ENCODE results near the gene ID4.

Gene ID4

DNA sequence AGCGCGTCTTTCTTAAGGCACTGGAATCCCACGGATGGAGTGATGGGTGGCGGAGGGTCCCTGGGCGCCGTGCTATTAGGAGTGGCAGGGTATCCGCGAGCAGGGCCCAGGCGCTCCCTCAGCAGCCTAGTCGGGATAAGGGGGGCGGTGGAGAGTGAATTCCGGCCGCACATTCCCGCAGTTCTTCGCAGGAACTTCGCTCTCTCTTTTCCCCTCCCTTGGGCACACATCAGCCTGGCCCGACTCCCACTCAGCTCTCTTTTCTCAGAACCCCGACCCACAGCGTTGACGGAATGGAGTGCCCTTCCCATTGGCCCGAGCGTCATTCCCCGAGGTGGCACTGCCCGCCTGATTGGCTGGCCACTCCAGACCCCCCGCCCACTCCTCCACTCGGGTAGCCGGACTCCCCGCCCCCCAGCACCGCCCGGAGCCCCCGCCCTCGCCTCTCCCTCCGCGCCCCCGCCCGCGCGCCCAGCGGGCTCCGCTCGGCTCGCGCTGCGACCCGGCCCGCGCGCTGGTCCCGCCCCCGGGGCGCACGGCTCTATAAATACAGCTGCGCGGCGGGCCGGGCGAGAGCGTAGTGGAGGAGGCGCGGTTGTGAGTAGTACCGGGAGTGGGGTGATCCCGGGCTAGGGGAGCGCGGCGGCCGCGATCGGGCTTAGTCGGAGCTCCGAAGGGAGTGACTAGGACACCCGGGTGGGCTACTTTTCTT is at the start of gene ID4 (continued):
- TF ChIP-seq, protein P1, sequence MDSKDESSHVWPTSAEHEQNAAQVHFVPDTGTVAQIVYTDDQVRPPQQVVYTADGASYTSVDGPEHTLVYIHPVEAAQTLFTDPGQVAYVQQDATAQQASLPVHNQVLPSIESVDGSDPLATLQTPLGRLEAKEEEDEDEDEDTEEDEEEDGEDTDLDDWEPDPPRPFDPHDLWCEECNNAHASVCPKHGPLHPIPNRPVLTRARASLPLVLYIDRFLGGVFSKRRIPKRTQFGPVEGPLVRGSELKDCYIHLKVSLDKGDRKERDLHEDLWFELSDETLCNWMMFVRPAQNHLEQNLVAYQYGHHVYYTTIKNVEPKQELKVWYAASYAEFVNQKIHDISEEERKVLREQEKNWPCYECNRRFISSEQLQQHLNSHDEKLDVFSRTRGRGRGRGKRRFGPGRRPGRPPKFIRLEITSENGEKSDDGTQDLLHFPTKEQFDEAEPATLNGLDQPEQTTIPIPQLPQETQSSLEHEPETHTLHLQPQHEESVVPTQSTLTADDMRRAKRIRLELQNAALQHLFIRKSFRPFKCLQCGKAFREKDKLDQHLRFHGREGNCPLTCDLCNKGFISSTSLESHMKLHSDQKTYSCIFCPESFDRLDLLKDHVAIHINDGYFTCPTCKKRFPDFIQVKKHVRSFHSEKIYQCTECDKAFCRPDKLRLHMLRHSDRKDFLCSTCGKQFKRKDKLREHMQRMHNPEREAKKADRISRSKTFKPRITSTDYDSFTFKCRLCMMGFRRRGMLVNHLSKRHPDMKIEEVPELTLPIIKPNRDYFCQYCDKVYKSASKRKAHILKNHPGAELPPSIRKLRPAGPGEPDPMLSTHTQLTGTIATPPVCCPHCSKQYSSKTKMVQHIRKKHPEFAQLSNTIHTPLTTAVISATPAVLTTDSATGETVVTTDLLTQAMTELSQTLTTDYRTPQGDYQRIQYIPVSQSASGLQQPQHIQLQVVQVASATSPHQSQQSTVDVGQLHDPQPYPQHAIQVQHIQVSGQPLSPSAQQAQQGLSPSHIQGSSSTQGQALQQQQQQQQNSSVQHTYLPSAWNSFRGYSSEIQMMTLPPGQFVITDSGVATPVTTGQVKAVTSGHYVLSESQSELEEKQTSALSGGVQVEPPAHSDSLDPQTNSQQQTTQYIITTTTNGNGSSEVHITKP (tag by site-specific recombination; IDR thresholded peaks at IDR 0.05): peak; percentile 49
- TF ChIP-seq ZNF423 (tag by site-specific recombination; IDR thresholded peaks at IDR 0.05) (0 out of 2 replicates have a peak, but pooled peaks have one; percentile 9), SP3 (tag by site-specific recombination; IDR thresholded peaks at IDR 0.05) (peak; percentile 37), ZNF600 (tag by site-specific recombination; IDR thresholded peaks at IDR 0.05) (peak; percentile 79), ZNF311 (tag by site-specific recombination; IDR thresholded peaks at IDR 0.05; ENCODE audit: borderline replicate concordance) (no peak)

DNA sequence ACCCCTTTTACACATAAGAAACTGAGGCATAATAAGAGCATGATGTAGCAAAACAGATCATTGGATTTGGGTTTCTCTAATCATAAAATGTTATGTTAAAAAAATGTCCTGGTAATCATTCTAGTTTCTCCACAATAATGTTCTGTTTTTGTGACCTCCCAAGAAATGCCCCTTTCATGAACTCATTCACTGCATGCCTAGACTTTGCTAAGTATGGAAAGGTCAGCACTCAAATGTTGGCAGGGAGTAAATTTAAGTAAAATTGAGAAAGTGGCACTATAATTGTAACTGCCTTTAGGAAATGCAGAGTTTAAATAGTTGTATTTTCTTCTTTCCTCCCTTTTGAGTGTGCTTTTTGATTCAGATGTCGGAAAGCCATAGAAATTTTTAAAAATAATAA is 48.5 kb upstream of the ID4 start:
- no peak overlapping the region for H3K4me3 ChIP-seq (ENCODE audit: low read depth, low read length)
- CTCF ChIA-PET: no interaction called here
- H3K4me1 ChIP-seq (ENCODE audit: control insufficient read depth, insufficient read depth, low read length): no peaks in the 10 kb centered on the region
- TF ChIP-seq, protein P2, sequence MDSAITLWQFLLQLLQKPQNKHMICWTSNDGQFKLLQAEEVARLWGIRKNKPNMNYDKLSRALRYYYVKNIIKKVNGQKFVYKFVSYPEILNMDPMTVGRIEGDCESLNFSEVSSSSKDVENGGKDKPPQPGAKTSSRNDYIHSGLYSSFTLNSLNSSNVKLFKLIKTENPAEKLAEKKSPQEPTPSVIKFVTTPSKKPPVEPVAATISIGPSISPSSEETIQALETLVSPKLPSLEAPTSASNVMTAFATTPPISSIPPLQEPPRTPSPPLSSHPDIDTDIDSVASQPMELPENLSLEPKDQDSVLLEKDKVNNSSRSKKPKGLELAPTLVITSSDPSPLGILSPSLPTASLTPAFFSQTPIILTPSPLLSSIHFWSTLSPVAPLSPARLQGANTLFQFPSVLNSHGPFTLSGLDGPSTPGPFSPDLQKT (IDR thresholded peaks at IDR 0.05; ENCODE audit: borderline replicate concordance, low read depth, low read length): no peak
- TF ChIP-seq, protein P3, sequence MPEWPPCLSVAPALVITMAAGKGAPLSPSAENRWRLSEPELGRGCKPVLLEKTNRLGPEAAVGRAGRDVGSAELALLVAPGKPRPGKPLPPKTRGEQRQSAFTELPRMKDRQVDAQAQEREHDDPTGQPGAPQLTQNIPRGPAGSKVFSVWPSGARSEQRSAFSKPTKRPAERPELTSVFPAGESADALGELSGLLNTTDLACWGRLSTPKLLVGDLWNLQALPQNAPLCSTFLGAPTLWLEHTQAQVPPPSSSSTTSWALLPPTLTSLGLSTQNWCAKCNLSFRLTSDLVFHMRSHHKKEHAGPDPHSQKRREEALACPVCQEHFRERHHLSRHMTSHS (tag by site-specific recombination; IDR thresholded peaks at IDR 0.05): no peak
- no peak for TF ChIP-seq ZNF274 (IDR thresholded peaks at IDR 0.05; ENCODE audit: low read length)
- TF ChIP-seq ZNF274 (tag by site-specific recombination; IDR thresholded peaks at IDR 0.05; ENCODE audit: borderline replicate concordance): no peak
- no peak for TF ChIP-seq ZNF248 (tag by site-specific recombination; IDR thresholded peaks at IDR 0.05)
- TF ChIP-seq, protein P4, sequence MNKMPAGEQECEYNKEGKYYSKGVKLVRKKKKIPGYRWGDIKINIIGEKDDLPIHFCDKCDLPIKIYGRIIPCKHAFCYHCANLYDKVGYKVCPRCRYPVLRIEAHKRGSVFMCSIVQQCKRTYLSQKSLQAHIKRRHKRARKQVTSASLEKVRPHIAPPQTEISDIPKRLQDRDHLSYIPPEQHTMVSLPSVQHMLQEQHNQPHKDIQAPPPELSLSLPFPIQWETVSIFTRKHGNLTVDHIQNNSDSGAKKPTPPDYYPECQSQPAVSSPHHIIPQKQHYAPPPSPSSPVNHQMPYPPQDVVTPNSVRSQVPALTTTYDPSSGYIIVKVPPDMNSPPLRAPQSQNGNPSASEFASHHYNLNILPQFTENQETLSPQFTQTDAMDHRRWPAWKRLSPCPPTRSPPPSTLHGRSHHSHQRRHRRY (tag by site-specific recombination; IDR thresholded peaks at IDR 0.05): no peak
- no peak for TF ChIP-seq ZNF10 (tag by site-specific recombination; IDR thresholded peaks at IDR 0.05)
- TF ChIP-seq KLF7 (tag by site-specific recombination; IDR thresholded peaks at IDR 0.05; ENCODE audit: borderline replicate concordance): no peak
- no peak for TF ChIP-seq ZNF391 (tag by site-specific recombination; IDR thresholded peaks at IDR 0.05; ENCODE audit: borderline replicate concordance, low read depth)
- no peak for TF ChIP-seq ZNF660 (tag by site-specific recombination; IDR thresholded peaks at IDR 0.05)
- no peak for TF ChIP-seq ZNF600 (tag by site-specific recombination; IDR thresholded peaks at IDR 0.05)
- no peak for TF ChIP-seq ZNF37A (tag by site-specific recombination; IDR thresholded peaks at IDR 0.05)
- TF ChIP-seq, protein P5, sequence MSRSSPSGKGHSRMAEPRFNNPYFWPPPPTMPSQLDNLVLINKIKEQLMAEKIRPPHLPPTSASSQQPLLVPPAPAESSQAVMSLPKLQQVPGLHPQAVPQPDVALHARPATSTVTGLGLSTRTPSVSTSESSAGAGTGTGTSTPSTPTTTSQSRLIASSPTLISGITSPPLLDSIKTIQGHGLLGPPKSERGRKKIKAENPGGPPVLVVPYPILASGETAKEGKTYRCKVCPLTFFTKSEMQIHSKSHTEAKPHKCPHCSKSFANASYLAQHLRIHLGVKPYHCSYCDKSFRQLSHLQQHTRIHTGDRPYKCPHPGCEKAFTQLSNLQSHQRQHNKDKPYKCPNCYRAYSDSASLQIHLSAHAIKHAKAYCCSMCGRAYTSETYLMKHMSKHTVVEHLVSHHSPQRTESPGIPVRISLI (tag by site-specific recombination; IDR thresholded peaks at IDR 0.05): no peak
- TF ChIP-seq, protein P6, sequence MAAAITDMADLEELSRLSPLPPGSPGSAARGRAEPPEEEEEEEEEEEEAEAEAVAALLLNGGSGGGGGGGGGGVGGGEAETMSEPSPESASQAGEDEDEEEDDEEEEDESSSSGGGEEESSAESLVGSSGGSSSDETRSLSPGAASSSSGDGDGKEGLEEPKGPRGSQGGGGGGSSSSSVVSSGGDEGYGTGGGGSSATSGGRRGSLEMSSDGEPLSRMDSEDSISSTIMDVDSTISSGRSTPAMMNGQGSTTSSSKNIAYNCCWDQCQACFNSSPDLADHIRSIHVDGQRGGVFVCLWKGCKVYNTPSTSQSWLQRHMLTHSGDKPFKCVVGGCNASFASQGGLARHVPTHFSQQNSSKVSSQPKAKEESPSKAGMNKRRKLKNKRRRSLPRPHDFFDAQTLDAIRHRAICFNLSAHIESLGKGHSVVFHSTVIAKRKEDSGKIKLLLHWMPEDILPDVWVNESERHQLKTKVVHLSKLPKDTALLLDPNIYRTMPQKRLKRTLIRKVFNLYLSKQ (tag by site-specific recombination; IDR thresholded peaks at IDR 0.05; ENCODE audit: borderline replicate concordance): no peak
- TF ChIP-seq, protein P7, sequence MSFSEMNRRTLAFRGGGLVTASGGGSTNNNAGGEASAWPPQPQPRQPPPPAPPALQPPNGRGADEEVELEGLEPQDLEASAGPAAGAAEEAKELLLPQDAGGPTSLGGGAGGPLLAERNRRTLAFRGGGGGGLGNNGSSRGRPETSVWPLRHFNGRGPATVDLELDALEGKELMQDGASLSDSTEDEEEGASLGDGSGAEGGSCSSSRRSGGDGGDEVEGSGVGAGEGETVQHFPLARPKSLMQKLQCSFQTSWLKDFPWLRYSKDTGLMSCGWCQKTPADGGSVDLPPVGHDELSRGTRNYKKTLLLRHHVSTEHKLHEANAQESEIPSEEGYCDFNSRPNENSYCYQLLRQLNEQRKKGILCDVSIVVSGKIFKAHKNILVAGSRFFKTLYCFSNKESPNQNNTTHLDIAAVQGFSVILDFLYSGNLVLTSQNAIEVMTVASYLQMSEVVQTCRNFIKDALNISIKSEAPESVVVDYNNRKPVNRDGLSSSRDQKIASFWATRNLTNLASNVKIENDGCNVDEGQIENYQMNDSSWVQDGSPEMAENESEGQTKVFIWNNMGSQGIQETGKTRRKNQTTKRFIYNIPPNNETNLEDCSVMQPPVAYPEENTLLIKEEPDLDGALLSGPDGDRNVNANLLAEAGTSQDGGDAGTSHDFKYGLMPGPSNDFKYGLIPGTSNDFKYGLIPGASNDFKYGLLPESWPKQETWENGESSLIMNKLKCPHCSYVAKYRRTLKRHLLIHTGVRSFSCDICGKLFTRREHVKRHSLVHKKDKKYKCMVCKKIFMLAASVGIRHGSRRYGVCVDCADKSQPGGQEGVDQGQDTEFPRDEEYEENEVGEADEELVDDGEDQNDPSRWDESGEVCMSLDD (tag by site-specific recombination; IDR thresholded peaks at IDR 0.05): no peak
- no peak for TF ChIP-seq ZNF610 (tag by site-specific recombination; IDR thresholded peaks at IDR 0.05; ENCODE audit: borderline replicate concordance)
- TF ChIP-seq ZNF146 (tag by site-specific recombination; IDR thresholded peaks at IDR 0.05): no peak
- no peak overlapping the region for H3K27ac ChIP-seq (ENCODE audit: extremely low read depth, low read depth, low read length)
- no peaks in the 10 kb centered on the region for H3K9me3 ChIP-seq (ENCODE audit: control insufficient read depth, insufficient read depth, low read depth, low read length)
- POLR2A ChIA-PET: no interaction called here
- no peaks in the 10 kb centered on the region for H3K36me3 ChIP-seq (ENCODE audit: control insufficient read depth in 2 of 2, insufficient read depth in 1 of 2, low read length in 2 of 2)
